HepG2 (cell line): ENCODE measurements around the gene HYDIN.

Source experiments
- EHMT2 ChIP-seq: fragments of 200-600 bp; sonication (generic); IDR thresholded peaks from 2 replicates; pipeline ENCODE4 v1.7.0; 2017; ENCODE audit warnings: antibody characterized with exemption, low read depth, low read length, borderline replicate concordance
- MAFK ChIP-seq, 2 experiments: IDR thresholded peaks in 1 of 2; conservative IDR thresholded peaks in 1 of 2; 2 replicates each; pipeline ENCODE4 v1.6.1; 2011; ENCODE audit warnings: improper control_type of control experiment in 2 of 2, low read length in 2 of 2
- MYC ChIP-seq: sonication (generic); formaldehyde crosslinking; IDR thresholded peaks from 2 replicates; pipeline ENCODE4 v1.9.0; 2021; ENCODE audit warnings: missing genetic modification reagents, borderline replicate concordance
- NCOA2 ChIP-seq: sonication (generic); formaldehyde crosslinking; IDR thresholded peaks from 2 replicates; pipeline ENCODE4 v1.8.0; 2022; ENCODE audit warnings: inconsistent platforms
- POLR2A ChIP-seq, 2 experiments: IDR thresholded peaks; 2 replicates each; pipeline ENCODE4 v1.6.1; 2011; ENCODE audit warnings: low read depth in 2 of 2, low read length in 2 of 2, mild to moderate bottlenecking in 1 of 2, moderate library complexity in 1 of 2; ENCODE audit not compliant: insufficient read depth in 1 of 2
- PRDM15 ChIP-seq: sonication (generic); formaldehyde crosslinking; IDR thresholded peaks from 2 replicates; pipeline ENCODE4 v1.4.0; 2020; ENCODE audit warnings: missing genetic modification reagents
- PTBP1 ChIP-seq: fragments of 200-400 bp; formaldehyde crosslinking; IDR thresholded peaks from 2 replicates; pipeline ENCODE4 v1.6.1; 2018; ENCODE audit warnings: low read length, low read depth; ENCODE audit not compliant: poor library complexity, severe bottlenecking
- ZNF24 ChIP-seq: fragments of 450-650 bp; IDR thresholded peaks from 2 replicates; pipeline ENCODE4 v1.6.1; 2017; ENCODE audit warnings: antibody characterized with exemption, mild to moderate bottlenecking
- ZNF639 ChIP-seq: conservative IDR thresholded peaks from 2 replicates; pipeline ENCODE4 v1.6.1; 2018; ENCODE audit warnings: missing genetic modification reagents
- ZNF747 ChIP-seq: sonication (generic); formaldehyde crosslinking; IDR thresholded peaks from 2 replicates; pipeline ENCODE4 v1.8.1; 2023; ENCODE audit warnings: missing genetic modification reagents, mild to moderate bottlenecking, borderline replicate concordance
- TF ChIP-seq, protein P1 (sequence below): sonication (generic); formaldehyde crosslinking; IDR thresholded peaks from 2 replicates; pipeline ENCODE4 v1.5.0; 2020; ENCODE audit warnings: mild to moderate bottlenecking, missing genetic modification reagents, moderate library complexity
- TF ChIP-seq, protein P2 (sequence below): sonication (generic); formaldehyde crosslinking; IDR thresholded peaks from 2 replicates; pipeline ENCODE4 v1.5.0; 2020; ENCODE audit warnings: missing genetic modification reagents
- TF ChIP-seq, protein P3 (sequence below): sonication (generic); formaldehyde crosslinking; IDR thresholded peaks from 2 replicates; pipeline ENCODE4 v1.4.0; 2020; ENCODE audit warnings: missing genetic modification reagents
- TF ChIP-seq, protein P4 (sequence below): IDR thresholded peaks from 2 replicates; pipeline ENCODE4 v1.6.1; 2016

GRCh38 chr16:71250461-71251235, 20.1 kb upstream of the HYDIN start:
- TF ChIP-seq PTBP1 = no peak
- TF ChIP-seq MAFK (conservative IDR thresholded peaks at IDR 0.05 in 1 of 2, IDR thresholded peaks at IDR 0.05 in 1 of 2; ENCODE audit: low read length in 2 of 2) = no peak
- TF ChIP-seq, protein P1, sequence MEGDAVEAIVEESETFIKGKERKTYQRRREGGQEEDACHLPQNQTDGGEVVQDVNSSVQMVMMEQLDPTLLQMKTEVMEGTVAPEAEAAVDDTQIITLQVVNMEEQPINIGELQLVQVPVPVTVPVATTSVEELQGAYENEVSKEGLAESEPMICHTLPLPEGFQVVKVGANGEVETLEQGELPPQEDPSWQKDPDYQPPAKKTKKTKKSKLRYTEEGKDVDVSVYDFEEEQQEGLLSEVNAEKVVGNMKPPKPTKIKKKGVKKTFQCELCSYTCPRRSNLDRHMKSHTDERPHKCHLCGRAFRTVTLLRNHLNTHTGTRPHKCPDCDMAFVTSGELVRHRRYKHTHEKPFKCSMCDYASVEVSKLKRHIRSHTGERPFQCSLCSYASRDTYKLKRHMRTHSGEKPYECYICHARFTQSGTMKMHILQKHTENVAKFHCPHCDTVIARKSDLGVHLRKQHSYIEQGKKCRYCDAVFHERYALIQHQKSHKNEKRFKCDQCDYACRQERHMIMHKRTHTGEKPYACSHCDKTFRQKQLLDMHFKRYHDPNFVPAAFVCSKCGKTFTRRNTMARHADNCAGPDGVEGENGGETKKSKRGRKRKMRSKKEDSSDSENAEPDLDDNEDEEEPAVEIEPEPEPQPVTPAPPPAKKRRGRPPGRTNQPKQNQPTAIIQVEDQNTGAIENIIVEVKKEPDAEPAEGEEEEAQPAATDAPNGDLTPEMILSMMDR (CRISPR knock-in tag) = no peak
- no peak for TF ChIP-seq ZNF747
- TF ChIP-seq, protein P2, sequence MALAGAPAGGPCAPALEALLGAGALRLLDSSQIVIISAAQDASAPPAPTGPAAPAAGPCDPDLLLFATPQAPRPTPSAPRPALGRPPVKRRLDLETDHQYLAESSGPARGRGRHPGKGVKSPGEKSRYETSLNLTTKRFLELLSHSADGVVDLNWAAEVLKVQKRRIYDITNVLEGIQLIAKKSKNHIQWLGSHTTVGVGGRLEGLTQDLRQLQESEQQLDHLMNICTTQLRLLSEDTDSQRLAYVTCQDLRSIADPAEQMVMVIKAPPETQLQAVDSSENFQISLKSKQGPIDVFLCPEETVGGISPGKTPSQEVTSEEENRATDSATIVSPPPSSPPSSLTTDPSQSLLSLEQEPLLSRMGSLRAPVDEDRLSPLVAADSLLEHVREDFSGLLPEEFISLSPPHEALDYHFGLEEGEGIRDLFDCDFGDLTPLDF = no peak
- TF ChIP-seq EHMT2 = no peak
- TF ChIP-seq, protein P3, sequence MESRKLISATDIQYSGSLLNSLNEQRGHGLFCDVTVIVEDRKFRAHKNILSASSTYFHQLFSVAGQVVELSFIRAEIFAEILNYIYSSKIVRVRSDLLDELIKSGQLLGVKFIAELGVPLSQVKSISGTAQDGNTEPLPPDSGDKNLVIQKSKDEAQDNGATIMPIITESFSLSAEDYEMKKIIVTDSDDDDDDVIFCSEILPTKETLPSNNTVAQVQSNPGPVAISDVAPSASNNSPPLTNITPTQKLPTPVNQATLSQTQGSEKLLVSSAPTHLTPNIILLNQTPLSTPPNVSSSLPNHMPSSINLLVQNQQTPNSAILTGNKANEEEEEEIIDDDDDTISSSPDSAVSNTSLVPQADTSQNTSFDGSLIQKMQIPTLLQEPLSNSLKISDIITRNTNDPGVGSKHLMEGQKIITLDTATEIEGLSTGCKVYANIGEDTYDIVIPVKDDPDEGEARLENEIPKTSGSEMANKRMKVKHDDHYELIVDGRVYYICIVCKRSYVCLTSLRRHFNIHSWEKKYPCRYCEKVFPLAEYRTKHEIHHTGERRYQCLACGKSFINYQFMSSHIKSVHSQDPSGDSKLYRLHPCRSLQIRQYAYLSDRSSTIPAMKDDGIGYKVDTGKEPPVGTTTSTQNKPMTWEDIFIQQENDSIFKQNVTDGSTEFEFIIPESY (CRISPR knock-in tag) = no peak
- no peak for TF ChIP-seq NCOA2
- TF ChIP-seq, protein P4, sequence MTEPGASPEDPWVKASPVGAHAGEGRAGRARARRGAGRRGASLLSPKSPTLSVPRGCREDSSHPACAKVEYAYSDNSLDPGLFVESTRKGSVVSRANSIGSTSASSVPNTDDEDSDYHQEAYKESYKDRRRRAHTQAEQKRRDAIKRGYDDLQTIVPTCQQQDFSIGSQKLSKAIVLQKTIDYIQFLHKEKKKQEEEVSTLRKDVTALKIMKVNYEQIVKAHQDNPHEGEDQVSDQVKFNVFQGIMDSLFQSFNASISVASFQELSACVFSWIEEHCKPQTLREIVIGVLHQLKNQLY (CRISPR knock-in tag) = no peak
- TF ChIP-seq ZNF24 = no peak
- TF ChIP-seq PRDM15 (CRISPR knock-in tag) = no peak
- no peak for TF ChIP-seq POLR2A (IDR thresholded peaks at IDR 0.05; ENCODE audit: insufficient read depth in 1 of 2, low read depth in 2 of 2, low read length in 2 of 2)
- no peak for TF ChIP-seq MYC (CRISPR knock-in tag)
- TF ChIP-seq ZNF639 (CRISPR knock-in tag) = no peak
